ENCODE measurements around the gene RETN. TPM values are rescaled to one million over a fixed set of nuclear protein-coding genes. Genes with fewer than 3 reads are reported as not detected.

The RETN gene
- total and polyA plus RNA-seq, 2 of the 8 experiments (the other 6 are each of a cell fraction or from before 2014, with no cell fraction given): not detected

DNA sequence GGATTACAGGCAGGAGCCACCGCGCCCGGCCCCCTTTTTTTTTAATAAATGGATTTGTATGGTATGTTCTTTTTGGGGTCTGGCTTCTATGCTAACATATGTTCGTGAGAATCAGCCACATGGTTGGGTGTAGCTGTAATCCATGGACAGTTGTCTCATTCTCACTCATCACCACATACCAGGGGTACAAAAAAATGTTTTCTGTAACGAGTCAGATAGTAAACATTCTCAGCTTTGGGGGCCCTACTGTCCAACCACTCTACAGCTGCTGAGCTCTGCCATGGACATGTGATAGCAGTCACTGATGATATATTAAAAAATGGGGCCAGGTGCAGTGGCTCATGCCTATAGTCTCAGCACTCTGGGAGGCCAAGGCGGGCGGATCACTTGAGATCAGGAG lies 5.1 kb upstream of the RETN start:
- 85% methylated on average over 7 of the region's 7 CpGs; no CpG with 5 or more reads in 1 of the 2 experiments for WGBS, 2 experiments (ENCODE audit: extremely low coverage in 1 of 2, insufficient coverage in 1 of 2, insufficient read length in 1 of 2, insufficient replicate concordance in 2 of 2, low coverage in 1 of 2, low lambda C conversion rate in 2 of 2, missing lambda C conversion rate in 1 of 2)
- POLR2A ChIA-PET (ENCODE audit: partially characterized antibody): interaction anchor here (0.6 to 0.7 kb wide), 3 partner anchors 59 to 173 kb away, joined by 3 read pairs; no protein-coding TSS in a partner anchor
- TF ChIP-seq ZNF274 (IDR thresholded peaks at IDR 0.05; ENCODE audit: borderline replicate concordance, extremely low read depth, low read length) (no peak), JUND (IDR thresholded peaks at IDR 0.05; ENCODE audit: low read length) (no peak), HDAC6 (IDR thresholded peaks at IDR 0.05; ENCODE audit: low read depth, low read length) (no peak)

More for the DNA sequence above, 5.1 kb upstream of the RETN start:
- no peak overlapping the region for H2BK120ac ChIP-seq (replicated peaks; ENCODE audit: low read depth, low read length)
- peaks cover 0 to 2% (median 1%) of the 10 kb centered on the region in 4 experiments; a peak in 2 of 7 replicates for H3K27me3 ChIP-seq (replicated peaks in 1 of 4; ENCODE audit: control insufficient read depth in 3 of 4, extremely low read depth in 1 of 4, insufficient read depth in 3 of 4, low read length in 3 of 4)
- H3K4me2 ChIP-seq (ENCODE audit: insufficient read depth in 1 of 2, low read depth in 2 of 2, low read length in 2 of 2): no peak overlapping the region
- no peaks in the 10 kb centered on the region for H3K79me1 ChIP-seq (ENCODE audit: low read depth, low read length)
- H4K91ac ChIP-seq (replicated peaks; ENCODE audit: insufficient read length, low read length): no peak overlapping the region
- no peaks in the 10 kb centered on the region for H3K4me1 ChIP-seq (replicated peaks in 1 of 4; ENCODE audit: control insufficient read depth in 3 of 4, insufficient read depth in 4 of 4, low read length in 3 of 4)
- no peaks in the 10 kb centered on the region for H3K36me3 ChIP-seq (ENCODE audit: control insufficient read depth in 2 of 4, insufficient read depth in 4 of 4, low read length in 3 of 4)
- H3K14ac ChIP-seq (ENCODE audit: insufficient read length): no peak overlapping the region
- H4K20me1 ChIP-seq (replicated peaks in 1 of 2; ENCODE audit: control insufficient read depth in 1 of 2, insufficient read depth in 2 of 2, low read length in 2 of 2): no peaks in the 10 kb centered on the region
- H2AK5ac ChIP-seq (ENCODE audit: low read depth, low read length): no peak overlapping the region
- no peak overlapping the region for H3K23ac ChIP-seq (ENCODE audit: insufficient read length)
- H2AFZ ChIP-seq (ENCODE audit: low read length): no peak overlapping the region
- no peaks in the 10 kb centered on the region for H3K79me2 ChIP-seq (ENCODE audit: control insufficient read depth in 1 of 2, insufficient read depth in 2 of 2, low read length in 2 of 2)
- no peak overlapping the region for H2BK20ac ChIP-seq (ENCODE audit: low read length)
- CTCF ChIA-PET (ENCODE audit: partially characterized antibody): interaction anchor here (1.3 to 2.4 kb wide), 4 partner anchors 12 to 35 kb away, joined by 4 to 10 read pairs (median 4); partner anchors contain the start of gene TRAPPC5
- H3K9ac ChIP-seq (replicated peaks in 1 of 4; ENCODE audit: extremely low read depth in 1 of 4, low read depth in 3 of 4, low read length in 3 of 4): no peak overlapping the region
- no peak overlapping the region for H3K56ac ChIP-seq (replicated peaks; ENCODE audit: insufficient read length, low read depth, low read length)
- H3K9me3 ChIP-seq (ENCODE audit: insufficient read depth in 2 of 2, low read depth in 1 of 2, low read length in 1 of 2): no peaks in the 10 kb centered on the region
- no peak overlapping the region for H3K4me3 ChIP-seq (ENCODE audit: extremely low read depth in 1 of 4, insufficient read depth in 2 of 4, low read depth in 3 of 4, low read length in 4 of 4)
- H3K27ac ChIP-seq (ENCODE audit: low read depth, low read length): no peak overlapping the region
- no peak overlapping the region for H2BK15ac ChIP-seq (ENCODE audit: low read length)
- H3K18ac ChIP-seq (ENCODE audit: extremely low read depth, low read length): no peak overlapping the region
- no peak overlapping the region for H4K5ac ChIP-seq (ENCODE audit: insufficient read length, low read depth, low read length)
- no peak overlapping the region for H2BK5ac ChIP-seq (ENCODE audit: low read depth, low read length)
- H4K8ac ChIP-seq (ENCODE audit: extremely low read depth, insufficient read depth, low read length): no peak overlapping the region
- H3K4ac ChIP-seq (replicated peaks; ENCODE audit: insufficient read length, low read depth, low read length): no peak overlapping the region
- no peak overlapping the region for H2BK12ac ChIP-seq (ENCODE audit: low read depth, low read length)
- no peaks in the 10 kb centered on the region for H3K23me2 ChIP-seq (ENCODE audit: low read depth, low read length)
- FAIRE-seq (no peak), DNase-seq (ENCODE audit: low read depth in 1 of 2, low spot score in 2 of 2) (no peak)

Data from H1 (cell line).